MV-4-11 (cell line): ENCODE measurements around the gene TAF3.

Experiments used
- DNase-seq: peaks from one replicate; lab custom pipeline; 2025; lab: John Stamatoyannopoulos, UW

Gene TAF3

GRCh38 chr10:8047452-8048280 is 229.4 kb downstream of the TAF3 start:
- DNase-seq = no peak

- DNase-seq = no peak
Measured at GRCh38 chr10:8048281-8049008, 230.1 kb downstream of the TAF3 start.

- DNase-seq = no peak
Measured at GRCh38 chr10:8049045-8049864, 230.9 kb downstream of the TAF3 start.

GRCh38 chr10:8049865-8050555 is 231.7 kb downstream of the TAF3 start:
- DNase-seq = no peak

- no peak for DNase-seq
Measured at GRCh38 chr10:8050556-8051108, 232.3 kb downstream of the TAF3 start.

DNA sequence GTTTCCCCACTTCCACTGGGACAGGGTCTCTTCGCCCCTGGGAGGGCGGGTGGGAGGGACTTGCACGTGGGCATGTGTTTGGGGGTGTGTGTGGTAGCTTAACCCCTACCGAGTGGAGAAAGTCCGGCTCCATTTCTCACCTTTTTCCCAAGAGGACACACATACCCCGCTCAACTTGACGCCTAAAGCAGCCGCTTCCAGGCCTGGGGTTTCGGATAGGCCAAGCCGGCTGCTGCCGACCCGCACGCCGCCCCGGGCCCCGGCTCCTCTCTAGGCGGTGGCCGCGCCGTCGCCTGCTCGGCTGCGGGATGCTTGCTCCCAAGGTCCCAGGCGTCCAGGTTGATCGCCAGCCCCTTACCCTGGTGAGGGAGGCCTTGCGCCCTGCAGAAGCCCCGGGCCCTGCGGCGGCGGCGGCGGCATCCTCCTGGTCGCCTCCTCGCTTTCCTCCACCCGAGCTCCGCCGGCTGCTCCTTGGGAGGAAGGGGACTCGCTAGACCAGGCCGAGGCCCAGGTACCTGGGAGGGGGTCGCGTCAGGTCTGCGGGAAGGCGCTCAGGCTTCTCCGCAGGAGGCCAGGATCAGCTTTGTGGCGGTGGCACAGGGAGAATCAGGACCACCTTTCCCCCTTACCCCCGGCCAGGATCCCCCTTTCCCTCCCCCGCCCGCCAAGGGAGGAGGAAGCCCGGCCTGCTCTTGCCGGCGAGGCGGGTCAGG is 233.0 kb downstream of the TAF3 start:
- DNase-seq = no peak

- no peak for DNase-seq
Measured at GRCh38 chr10:8051851-8052257, 233.5 kb downstream of the TAF3 start.

- no peak for DNase-seq
Measured at GRCh38 chr10:8052341-8052955, 234.1 kb downstream of the TAF3 start.

GRCh38 chr10:8052956-8053445 is 234.7 kb downstream of the TAF3 start:
- DNase-seq = no peak

GRCh38 chr10:8053446-8054243 is 235.3 kb downstream of the TAF3 start:
- peak; percentile 66 for DNase-seq

GRCh38 chr10:8054244-8054493 is 235.9 kb downstream of the TAF3 start:
- DNase-seq = no peak

DNA sequence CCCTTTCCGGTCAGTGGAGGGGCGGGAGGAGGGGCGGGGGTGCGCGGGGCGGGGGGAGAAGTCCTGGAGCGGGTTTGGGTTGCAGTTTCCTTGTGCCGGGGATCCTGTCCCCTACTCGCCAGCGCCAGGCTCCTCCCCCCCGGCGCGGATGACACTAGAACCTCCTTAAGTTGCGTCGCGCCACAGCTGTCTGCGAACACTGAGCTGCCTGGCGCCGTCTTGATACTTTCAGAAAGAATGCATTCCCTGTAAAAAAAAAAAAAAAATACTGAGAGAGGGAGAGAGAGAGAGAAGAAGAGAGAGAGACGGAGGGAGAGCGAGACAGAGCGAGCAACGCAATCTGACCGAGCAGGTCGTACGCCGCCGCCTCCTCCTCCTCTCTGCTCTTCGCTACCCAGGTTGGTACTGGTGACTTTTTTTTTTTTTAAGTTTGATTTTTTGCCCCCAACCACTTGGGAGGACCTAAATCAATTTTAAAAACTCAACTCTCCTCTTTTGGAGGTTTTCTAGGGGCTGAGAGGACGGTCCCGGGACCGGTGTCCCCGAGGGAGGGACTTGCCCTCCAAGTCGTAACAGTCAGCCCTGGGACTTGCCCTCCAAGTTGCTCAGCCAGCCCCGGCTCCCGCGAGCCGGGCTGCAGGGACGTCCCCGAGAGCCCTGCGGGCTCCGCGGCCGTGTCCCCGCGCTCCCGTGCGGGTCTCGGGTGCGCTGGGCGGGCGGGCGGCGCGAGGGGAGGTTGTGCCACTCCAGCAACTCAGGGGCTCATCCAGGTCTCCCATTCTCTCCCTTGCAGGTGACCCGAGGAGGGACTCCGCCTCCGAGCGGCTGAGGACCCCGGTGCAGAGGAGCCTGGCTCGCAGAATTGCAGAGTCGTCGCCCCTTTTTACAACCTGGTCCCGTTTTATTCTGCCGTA is 236.4 kb downstream of the TAF3 start, which contains the start of gene GATA3:
Gene GATA3 (plus strand): TSS at position 195 of the 914 bp plus-strand sequence. CDS start 968 bp downstream, outside the sequence.
- DNase-seq = no peak

DNA sequence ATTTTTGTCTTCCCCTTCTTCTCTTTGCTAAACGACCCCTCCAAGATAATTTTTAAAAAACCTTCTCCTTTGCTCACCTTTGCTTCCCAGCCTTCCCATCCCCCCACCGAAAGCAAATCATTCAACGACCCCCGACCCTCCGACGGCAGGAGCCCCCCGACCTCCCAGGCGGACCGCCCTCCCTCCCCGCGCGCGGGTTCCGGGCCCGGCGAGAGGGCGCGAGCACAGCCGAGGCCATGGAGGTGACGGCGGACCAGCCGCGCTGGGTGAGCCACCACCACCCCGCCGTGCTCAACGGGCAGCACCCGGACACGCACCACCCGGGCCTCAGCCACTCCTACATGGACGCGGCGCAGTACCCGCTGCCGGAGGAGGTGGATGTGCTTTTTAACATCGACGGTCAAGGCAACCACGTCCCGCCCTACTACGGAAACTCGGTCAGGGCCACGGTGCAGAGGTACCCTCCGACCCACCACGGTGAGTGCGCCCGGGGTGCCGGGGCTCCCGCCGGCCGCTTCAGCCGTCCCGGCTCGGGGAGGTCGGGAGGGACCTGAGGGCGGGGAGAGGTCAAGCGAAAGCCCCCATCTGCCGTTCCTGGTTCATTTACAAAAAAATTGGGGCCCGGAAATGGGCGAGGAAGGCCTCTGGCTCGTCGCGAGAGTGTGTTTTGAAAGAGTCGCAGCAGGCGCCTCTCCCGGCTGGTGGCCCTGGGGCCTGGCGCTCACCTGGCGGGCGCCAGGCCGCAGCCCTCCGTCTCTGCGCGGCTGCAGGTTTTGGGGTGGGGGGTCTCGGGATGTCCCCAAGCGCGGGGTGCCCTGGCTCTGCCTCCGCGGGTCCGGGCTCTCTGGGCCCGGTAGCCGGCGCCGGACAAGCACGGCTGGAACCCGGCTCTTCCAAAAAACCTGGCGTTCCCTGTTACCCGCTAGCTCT is 237.4 kb downstream of the TAF3 start:
- DNase-seq = no peak

DNA sequence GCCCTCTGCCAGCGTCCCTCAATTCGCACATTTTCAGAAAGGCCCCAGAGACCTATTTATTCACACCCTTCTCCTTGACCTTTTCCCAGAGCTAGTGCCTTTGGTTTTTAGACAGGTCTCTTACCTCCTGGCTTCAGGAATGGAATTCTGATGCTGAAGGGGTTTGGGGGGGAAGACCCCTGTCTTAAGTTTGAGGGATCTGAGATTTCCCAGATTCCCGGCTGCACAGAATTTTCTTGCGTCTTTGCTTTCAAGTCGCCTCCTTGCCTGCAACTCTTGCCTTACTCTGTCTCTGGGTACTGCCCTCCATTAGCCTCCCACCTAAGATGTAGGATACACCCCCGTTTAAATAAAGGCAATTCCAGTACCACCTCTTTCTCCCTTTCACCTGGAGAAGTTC is 238.1 kb downstream of the TAF3 start:
- DNase-seq = no peak

DNA sequence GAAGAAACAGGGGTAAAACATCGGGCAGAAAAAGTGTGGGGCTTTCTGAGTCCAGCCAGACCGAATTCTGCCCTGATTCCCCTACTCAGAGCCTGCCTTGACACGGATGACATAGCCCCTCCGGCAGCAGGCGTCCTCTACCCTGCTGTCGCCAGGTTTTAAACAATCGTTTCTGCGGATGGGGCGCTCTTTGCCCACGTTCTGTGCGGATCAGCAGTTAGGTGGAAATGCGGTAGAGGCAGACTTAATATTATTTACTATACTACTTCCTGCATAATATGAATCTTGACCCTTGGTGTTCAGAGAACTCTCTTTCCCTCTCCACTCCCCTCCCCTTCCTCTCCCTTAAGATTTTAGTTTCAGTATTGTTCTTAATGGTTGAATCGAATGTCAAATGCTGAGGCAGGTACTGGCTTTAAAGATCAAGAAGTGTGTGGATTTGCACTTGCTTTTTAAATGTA is 238.6 kb downstream of the TAF3 start:
- no peak for DNase-seq

- DNase-seq = no peak
Measured at GRCh38 chr10:8057636-8058273, 239.4 kb downstream of the TAF3 start.
